IMR-90 (cell line): Measurements from ENCODE around the gene SLC8A1. TPM values are rescaled to one million over a fixed set of nuclear protein-coding genes. Genes with fewer than 3 reads are reported as not detected.

ENCODE experiments used
- ATAC-seq: fragments of 200-7000 bp; cut with Tn5 transposase; 2 replicates; pipeline ENCODE4 v1.9.1; 2020; ENCODE audit warnings: low read depth, mild to moderate bottlenecking, moderate library complexity
- BruUV-seq: library from RNA; stranded (reverse); fragments of 400-500 nt; replicated peaks from 2 replicates; lab custom pipeline; 2021; lab: Mats Ljungman, UMichigan
- CTCF ChIA-PET: fragments of 300-600 bp; formaldehyde crosslinking; extraction: SDS; loops from one replicate; lab custom pipeline; 2021; ENCODE audit warnings: antibody characterized with exemption; lab: Yijun Ruan, JAX
- POLR2A ChIA-PET: fragments of 300-600 bp; sonication (Branson Sonifier 250); formaldehyde crosslinking; loops from one replicate; lab custom pipeline; 2022; ENCODE audit warnings: antibody characterized with exemption; ENCODE audit not compliant: unreplicated experiment; lab: Charles Lee
- DNase-seq: peaks from one replicate; pipeline ENCODE4 v3.0.0; 2013
- H2AFZ ChIP-seq: replicated peaks from 2 replicates; pipeline ENCODE3; 2013; ENCODE audit warnings: low read length, mild to moderate bottlenecking; ENCODE audit not compliant: poor library complexity
- H2AK5ac ChIP-seq: 2 replicates; pipeline ENCODE4 v1.6.1; 2013; ENCODE audit warnings: low read depth, low read length, inconsistent platforms
- H2AK9ac ChIP-seq: replicated peaks from 2 replicates; pipeline ENCODE3; 2013; ENCODE audit warnings: mild to moderate bottlenecking, low read depth, low read length, moderate library complexity; ENCODE audit not compliant: poor library complexity
- H2BK120ac ChIP-seq: 2 replicates; pipeline ENCODE4 v1.6.1; 2013; ENCODE audit warnings: low read depth, low read length, inconsistent platforms
- H2BK15ac ChIP-seq: 3 replicates; pipeline ENCODE4 v1.6.1; 2013; ENCODE audit warnings: low read depth, low read length, inconsistent platforms
- H2BK20ac ChIP-seq: 2 replicates; pipeline ENCODE4 v1.6.1; 2013; ENCODE audit warnings: low read depth, mild to moderate bottlenecking, inconsistent platforms, low read length, moderate library complexity
- H2BK5ac ChIP-seq: 2 replicates; pipeline ENCODE4 v1.6.1; 2013; ENCODE audit warnings: mild to moderate bottlenecking, low read depth, low read length, inconsistent platforms; ENCODE audit not compliant: poor library complexity, severe bottlenecking
- H3K14ac ChIP-seq: replicated peaks from 2 replicates; pipeline ENCODE4 v1.6.1; 2013; ENCODE audit warnings: low read depth, low read length, inconsistent platforms
- H3K18ac ChIP-seq: 2 replicates; pipeline ENCODE4 v1.6.1; 2013; ENCODE audit warnings: low read depth, low read length, control low read depth
- H3K23ac ChIP-seq: 2 replicates; pipeline ENCODE4 v1.6.1; 2013; ENCODE audit warnings: low read depth, low read length, inconsistent platforms
- H3K27ac ChIP-seq: 2 replicates; pipeline ENCODE4 v1.5.1; 2013; ENCODE audit warnings: mild to moderate bottlenecking, control low read depth, low read length; ENCODE audit not compliant: insufficient read depth
- H3K27me3 ChIP-seq: 2 replicates; pipeline ENCODE4 v1.6.1; 2013; ENCODE audit warnings: low read length; ENCODE audit not compliant: control insufficient read depth, insufficient read depth
- H3K36me3 ChIP-seq: 2 replicates; pipeline ENCODE4 v1.6.1; 2013; ENCODE audit warnings: low read length, mixed read lengths; ENCODE audit not compliant: control insufficient read depth, insufficient read depth
- H3K4ac ChIP-seq: 2 replicates; pipeline ENCODE4 v1.6.1; 2013; ENCODE audit warnings: low read depth, low read length, inconsistent platforms
- H3K4me1 ChIP-seq: 2 replicates; pipeline ENCODE4 v1.6.1; 2013; ENCODE audit warnings: low read length, mixed read lengths; ENCODE audit not compliant: control insufficient read depth, insufficient read depth
- H3K4me2 ChIP-seq: 2 replicates; pipeline ENCODE4 v1.6.1; 2013; ENCODE audit warnings: low read depth, mild to moderate bottlenecking, control low read depth, low read length, moderate library complexity
- H3K4me3 ChIP-seq: 2 replicates; pipeline ENCODE4 v1.5.1; 2013; ENCODE audit warnings: low read depth, mild to moderate bottlenecking, control low read depth, low read length, moderate library complexity; ENCODE audit not compliant: insufficient read depth
- H3K56ac ChIP-seq: 2 replicates; pipeline ENCODE4 v1.6.1; 2013; ENCODE audit warnings: low read length, inconsistent platforms; ENCODE audit not compliant: insufficient read depth; ENCODE audit errors: extremely low read depth
- H3K79me1 ChIP-seq, 2 experiments: 2 replicates each; pipeline ENCODE4 v1.6.1; 2013; ENCODE audit warnings: low read length in 2 of 2, inconsistent platforms in 1 of 2, low read depth in 1 of 2
- H3K9ac ChIP-seq: 2 replicates; pipeline ENCODE4 v1.6.1; 2013; ENCODE audit warnings: low read depth, low read length, control low read depth
- H3K9me1 ChIP-seq: 2 replicates; pipeline ENCODE4 v1.6.1; 2013; ENCODE audit warnings: low read length, inconsistent platforms; ENCODE audit not compliant: insufficient read depth
- H3K9me3 ChIP-seq: 2 replicates; pipeline ENCODE4 v1.6.1; 2013; ENCODE audit warnings: low read length; ENCODE audit not compliant: control insufficient read depth, insufficient read depth
- H4K20me1 ChIP-seq: 2 replicates; pipeline ENCODE4 v1.6.1; 2013; ENCODE audit warnings: low read length, inconsistent platforms; ENCODE audit not compliant: insufficient read depth
- H4K5ac ChIP-seq: 2 replicates; pipeline ENCODE4 v1.6.1; 2013; ENCODE audit warnings: mild to moderate bottlenecking, low read depth, low read length, control low read depth
- H4K8ac ChIP-seq, 2 experiments: 2 replicates each; pipeline ENCODE4 v1.6.1; 2013; ENCODE audit warnings: low read depth in 2 of 2, low read length in 2 of 2, control low read depth in 1 of 2, inconsistent platforms in 1 of 2
- H4K91ac ChIP-seq: 2 replicates; pipeline ENCODE4 v1.6.1; 2013; ENCODE audit warnings: low read depth, low read length, inconsistent platforms; ENCODE audit not compliant: insufficient read depth
- BHLHE40 ChIP-seq: fragments of 150-350 bp; IDR thresholded peaks from 2 replicates; pipeline ENCODE4 v1.6.1; 2016; ENCODE audit warnings: mild to moderate bottlenecking, low read depth, low read length
- CEBPB ChIP-seq: IDR thresholded peaks from 2 replicates; pipeline ENCODE4 v1.6.1; 2012; ENCODE audit warnings: low read depth, low read length, improper control_type of control experiment
- CHD1 ChIP-seq: IDR thresholded peaks from 2 replicates; pipeline ENCODE4 v1.6.1; 2012; ENCODE audit warnings: low read depth, low read length, improper control_type of control experiment
- FOS ChIP-seq: fragments of 150-350 bp; IDR thresholded peaks from 2 replicates; pipeline ENCODE4 v1.6.1; 2016; ENCODE audit warnings: low read depth, low read length
- MAFK ChIP-seq: IDR thresholded peaks from 2 replicates; pipeline ENCODE4 v1.6.1; 2012; ENCODE audit warnings: low read depth, low read length, improper control_type of control experiment
- MAZ ChIP-seq: IDR thresholded peaks from 2 replicates; pipeline ENCODE4 v1.6.1; 2012; ENCODE audit warnings: low read depth, mild to moderate bottlenecking, low read length, improper control_type of control experiment, moderate library complexity, borderline replicate concordance
- MXI1 ChIP-seq: IDR thresholded peaks from 2 replicates; pipeline ENCODE4 v1.6.1; 2012; ENCODE audit warnings: low read depth, mild to moderate bottlenecking, low read length, moderate library complexity, borderline replicate concordance
- NFE2L2 ChIP-seq: fragments of 150-350 bp; IDR thresholded peaks from 2 replicates; pipeline ENCODE4 v1.6.1; 2016; ENCODE audit warnings: low read depth, mild to moderate bottlenecking, low read length
- POLR2A ChIP-seq: IDR thresholded peaks from 2 replicates; pipeline ENCODE4 v1.6.1; 2012; ENCODE audit warnings: mild to moderate bottlenecking, low read depth, low read length
- RAD21 ChIP-seq: IDR thresholded peaks from 2 replicates; pipeline ENCODE4 v1.6.1; 2012; ENCODE audit warnings: low read length, improper control_type of control experiment
- RCOR1 ChIP-seq: IDR thresholded peaks from 2 replicates; pipeline ENCODE4 v1.6.1; 2012; ENCODE audit warnings: mild to moderate bottlenecking, low read length, improper control_type of control experiment; ENCODE audit not compliant: insufficient replicate concordance
- RFX5 ChIP-seq: IDR thresholded peaks from 2 replicates; pipeline ENCODE4 v1.8.0; 2012; ENCODE audit warnings: low read depth, mild to moderate bottlenecking, low read length, moderate library complexity
- USF2 ChIP-seq: fragments of 150-350 bp; IDR thresholded peaks from 2 replicates; pipeline ENCODE4 v1.6.1; 2017; ENCODE audit warnings: mild to moderate bottlenecking, antibody characterized with exemption, low read length, low read depth
- WGBS, 2 experiments: methylation state at CpG; one replicate each; pipeline versions ENCODE4 v1.1.5 to v1.1.7; 2013; ENCODE audit warnings: missing lambda C conversion rate in 2 of 2; ENCODE audit not compliant: insufficient read length in 1 of 2; ENCODE audit errors: extremely low coverage in 2 of 2; 5-methylcytosine and 5-hydroxymethylcytosine counted together
- dilution Hi-C: fragments of 300-500 bp; cut with HindIII; formaldehyde crosslinking; loops from one replicate; pipeline ENCODE4 v1.14.3; 2018; ENCODE audit warnings: low sequenced_read_pairs; ENCODE audit not compliant: unreplicated experiment
- in situ Hi-C: fragments of 300-500 bp; cut with MboI; formaldehyde crosslinking; loops from 3 replicates; pipeline ENCODE4 v1.14.3; 2019; ENCODE audit warnings: low sequenced_read_pairs, inconsistent platforms, mixed read lengths
- intact Hi-C: fragments of 100-400 bp; cut with micrococcal nuclease; formaldehyde crosslinking; loops from 2 replicates; pipeline ENCODE4 v1.10.0; 2022
- polyA plus RNA-seq, 3 experiments: library from polyadenylated mRNA; depleted of rRNA; stranded (reverse); fragments of >200 nt; gene quantifications; 2 replicates each; pipeline ENCODE4 v1.2.3, GENCODE V29; 2012; ENCODE audit warnings: low replicate concordance in 1 of 3
- total RNA-seq: library from RNA; depleted of rRNA; stranded (reverse); fragments of >200 nt; gene quantifications from 2 replicates; pipeline ENCODE4 v1.2.3, GENCODE V29; 2012
- TF ChIP-seq, protein P1 (sequence below): fragments of 150-350 bp; IDR thresholded peaks from 2 replicates; pipeline ENCODE4 v1.6.1; 2016; ENCODE audit warnings: low read depth, mild to moderate bottlenecking, low read length, moderate library complexity, borderline replicate concordance
- TF ChIP-seq, protein P2 (sequence below): conservative IDR thresholded peaks from 2 replicates; pipeline ENCODE4 v1.5.1; 2012; ENCODE audit warnings: mild to moderate bottlenecking, low read depth, low read length, improper control_type of control experiment

SLC8A1 gene
- total and polyA plus RNA-seq, 2 of the 4 experiments (the other 2 are of a cell fraction) = 7.7 to 57.0 TPM

- Histone ChIP-seq H3K27me3 (no peaks in the 10 kb centered on the region), H2AK9ac (no peak overlapping the region), H4K5ac (no peak overlapping the region; the same call in 1 of the 2 replicates), H3K9ac (no peak overlapping the region), H3K27ac (no peak overlapping the region), H3K14ac (no peak overlapping the region), H2BK5ac (peak overlapping the region; percentile 1), H3K9me1 (peaks cover 16% of the 10 kb centered on the region), H3K9me3 (no peaks in the 10 kb centered on the region), H3K4ac (no peak overlapping the region), H3K4me3 (no peak overlapping the region), H3K56ac (no peak overlapping the region), H4K8ac (no peak overlapping the region), H2BK15ac (no peak overlapping the region), H3K79me1 (peaks cover 48 to 72% of the 10 kb centered on the region in 2 experiments), H2AFZ (no peak overlapping the region), H3K18ac (peak overlapping the region; percentile 9; the same call in 1 of the 2 replicates), H2BK20ac (no peak overlapping the region), H3K36me3 (no peaks in the 10 kb centered on the region), H3K4me1 (peaks cover 14% of the 10 kb centered on the region), H4K20me1 (no peaks in the 10 kb centered on the region), H3K4me2 (peak overlapping the region; percentile 16; the same call in 1 of the 2 replicates), H2BK120ac (peak overlapping the region; percentile 20; the same call in 1 of the 2 replicates), H4K91ac (no peak overlapping the region), H2AK5ac (no peak overlapping the region), H3K23ac (no peak overlapping the region)
- dilution Hi-C loops (no loop called here), intact Hi-C loops (no loop called here), in situ Hi-C loops (no loop called here)
- ATAC-seq = peak; percentile 78
- WGBS, 2 experiments = no CpG with 5 or more reads among the region's 3 CpGs
- no TSS peak for BruUV-seq
- ChIA-PET CTCF (interaction anchor here (0.7 to 1.3 kb wide), 2 partner anchors 9 to 108 kb away, joined by 3 to 4 read pairs; no protein-coding TSS in a partner anchor), POLR2A (interaction anchor here (0.6 kb wide), 1 partner anchor 60 kb away, joined by 10 read pairs; no protein-coding TSS in a partner anchor)
- TF ChIP-seq NFE2L2 (no peak), POLR2A (no peak), CHD1 (no peak), FOS (no peak), BHLHE40 (no peak), CEBPB (no peak), MAFK (no peak), USF2 (no peak), RFX5 (no peak), RCOR1 (no peak), MXI1 (no peak), RAD21 (no peak), MAZ (no peak)
- TF ChIP-seq, protein P1, sequence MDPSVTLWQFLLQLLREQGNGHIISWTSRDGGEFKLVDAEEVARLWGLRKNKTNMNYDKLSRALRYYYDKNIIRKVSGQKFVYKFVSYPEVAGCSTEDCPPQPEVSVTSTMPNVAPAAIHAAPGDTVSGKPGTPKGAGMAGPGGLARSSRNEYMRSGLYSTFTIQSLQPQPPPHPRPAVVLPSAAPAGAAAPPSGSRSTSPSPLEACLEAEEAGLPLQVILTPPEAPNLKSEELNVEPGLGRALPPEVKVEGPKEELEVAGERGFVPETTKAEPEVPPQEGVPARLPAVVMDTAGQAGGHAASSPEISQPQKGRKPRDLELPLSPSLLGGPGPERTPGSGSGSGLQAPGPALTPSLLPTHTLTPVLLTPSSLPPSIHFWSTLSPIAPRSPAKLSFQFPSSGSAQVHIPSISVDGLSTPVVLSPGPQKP = no peak
- TF ChIP-seq, protein P2, sequence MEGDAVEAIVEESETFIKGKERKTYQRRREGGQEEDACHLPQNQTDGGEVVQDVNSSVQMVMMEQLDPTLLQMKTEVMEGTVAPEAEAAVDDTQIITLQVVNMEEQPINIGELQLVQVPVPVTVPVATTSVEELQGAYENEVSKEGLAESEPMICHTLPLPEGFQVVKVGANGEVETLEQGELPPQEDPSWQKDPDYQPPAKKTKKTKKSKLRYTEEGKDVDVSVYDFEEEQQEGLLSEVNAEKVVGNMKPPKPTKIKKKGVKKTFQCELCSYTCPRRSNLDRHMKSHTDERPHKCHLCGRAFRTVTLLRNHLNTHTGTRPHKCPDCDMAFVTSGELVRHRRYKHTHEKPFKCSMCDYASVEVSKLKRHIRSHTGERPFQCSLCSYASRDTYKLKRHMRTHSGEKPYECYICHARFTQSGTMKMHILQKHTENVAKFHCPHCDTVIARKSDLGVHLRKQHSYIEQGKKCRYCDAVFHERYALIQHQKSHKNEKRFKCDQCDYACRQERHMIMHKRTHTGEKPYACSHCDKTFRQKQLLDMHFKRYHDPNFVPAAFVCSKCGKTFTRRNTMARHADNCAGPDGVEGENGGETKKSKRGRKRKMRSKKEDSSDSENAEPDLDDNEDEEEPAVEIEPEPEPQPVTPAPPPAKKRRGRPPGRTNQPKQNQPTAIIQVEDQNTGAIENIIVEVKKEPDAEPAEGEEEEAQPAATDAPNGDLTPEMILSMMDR = no peak
- peak; percentile 70 for DNase-seq
These were observed 94.2 kb downstream of the SLC8A1 start for GRCh38 chr2:40357667-40358066.
